H1 (cell line): ENCODE results near the gene LRBA. TPM values are rescaled to one million over a fixed set of nuclear protein-coding genes. Genes with fewer than 3 reads are reported as not detected.

ENCODE experiments used
- CTCF ChIA-PET: fragments of 300-600 bp; sonication (Branson Sonifier 250); formaldehyde crosslinking; loops from one replicate; lab custom pipeline; 2021; ENCODE audit not compliant: partially characterized antibody; lab: Charles Lee
- POLR2A ChIA-PET: fragments of 300-600 bp; sonication (Branson Sonifier 250); formaldehyde crosslinking; loops from one replicate; lab custom pipeline; 2021; ENCODE audit warnings: inconsistent platforms; ENCODE audit not compliant: partially characterized antibody; lab: Charles Lee
- DNase-seq, 2 experiments: peaks; one replicate each; pipeline versions ENCODE4 v3.0.0 to v3.0.0-alpha.2; 2010 to 2022; ENCODE audit warnings: low spot score in 2 of 2, low read depth in 1 of 2, mixed read lengths in 1 of 2
- FAIRE-seq: peaks from 2 replicates; lab custom pipeline; 2011; peaks lifted over from hg19 to GRCh38; lab: Jason Lieb, UNC
- H2AFZ ChIP-seq: 2 replicates; pipeline ENCODE4 v1.8.1; 2012; ENCODE audit warnings: low read length, inconsistent platforms
- H2AK5ac ChIP-seq: 2 replicates; pipeline ENCODE4 v1.6.1; 2013; ENCODE audit warnings: low read depth, low read length
- H2BK120ac ChIP-seq: replicated peaks from 2 replicates; pipeline ENCODE3; 2013; ENCODE audit warnings: low read depth, low read length, inconsistent platforms
- H2BK12ac ChIP-seq: 2 replicates; pipeline ENCODE4 v1.6.1; 2013; ENCODE audit warnings: low read depth, low read length
- H2BK15ac ChIP-seq: 2 replicates; pipeline ENCODE4 v1.6.1; 2013; ENCODE audit warnings: low read length
- H2BK20ac ChIP-seq: 2 replicates; pipeline ENCODE4 v1.6.1; 2013; ENCODE audit warnings: low read length
- H2BK5ac ChIP-seq: 2 replicates; pipeline ENCODE4 v1.6.1; 2013; ENCODE audit warnings: low read depth, low read length
- H3K14ac ChIP-seq: 2 replicates; pipeline ENCODE4 v1.6.1; 2013; ENCODE audit warnings: inconsistent platforms; ENCODE audit not compliant: insufficient read length
- H3K18ac ChIP-seq: 2 replicates; pipeline ENCODE4 v1.6.1; 2013; ENCODE audit warnings: low read length; ENCODE audit errors: extremely low read depth
- H3K23ac ChIP-seq: 2 replicates; pipeline ENCODE4 v1.6.1; 2013; ENCODE audit warnings: inconsistent platforms; ENCODE audit not compliant: insufficient read length
- H3K23me2 ChIP-seq: 2 replicates; pipeline ENCODE4 v1.6.1; 2013; ENCODE audit warnings: low read depth, low read length
- H3K27ac ChIP-seq: 2 replicates; pipeline ENCODE4 v1.6.1; 2011; ENCODE audit warnings: low read depth, low read length, inconsistent platforms
- H3K27me3 ChIP-seq, 4 experiments: replicated peaks in 1 of 4; 1 replicate in 1 of 4; 2 replicates in 3 of 4; pipeline versions ENCODE4 v1.6.1 to v1.8.1; 2011 to 2013; ENCODE audit warnings: low read length in 3 of 4, mild to moderate bottlenecking in 3 of 4, inconsistent platforms in 2 of 4, mixed read lengths in 2 of 4, moderate library complexity in 1 of 4; ENCODE audit not compliant: control insufficient read depth in 3 of 4, insufficient read depth in 3 of 4; ENCODE audit errors: extremely low read depth in 1 of 4
- H3K36me3 ChIP-seq, 4 experiments: 2 replicates each; pipeline versions ENCODE4 v1.6.1 to v1.8.1; 2011 to 2013; ENCODE audit warnings: mild to moderate bottlenecking in 4 of 4, low read length in 3 of 4, moderate library complexity in 2 of 4, control low read depth in 1 of 4, inconsistent platforms in 1 of 4; ENCODE audit not compliant: insufficient read depth in 4 of 4, control insufficient read depth in 2 of 4
- H3K4ac ChIP-seq: replicated peaks from 2 replicates; pipeline ENCODE3; 2013; ENCODE audit warnings: low read length, low read depth, mixed read lengths, inconsistent platforms; ENCODE audit not compliant: insufficient read length
- H3K4me1 ChIP-seq, 4 experiments: replicated peaks in 1 of 4; 1 replicate in 1 of 4; 2 replicates in 3 of 4; pipeline versions ENCODE4 v1.6.1 to v1.8.1; 2011 to 2013; ENCODE audit warnings: low read length in 3 of 4, inconsistent platforms in 2 of 4, mixed read lengths in 1 of 4; ENCODE audit not compliant: insufficient read depth in 4 of 4, control insufficient read depth in 3 of 4
- H3K4me2 ChIP-seq, 2 experiments: 2 replicates each; pipeline versions ENCODE4 v1.6.1 to v1.8.1; 2011 to 2013; ENCODE audit warnings: low read depth in 2 of 2, low read length in 2 of 2, control low read depth in 1 of 2, inconsistent platforms in 1 of 2, mild to moderate bottlenecking in 1 of 2; ENCODE audit not compliant: insufficient read depth in 1 of 2
- H3K4me3 ChIP-seq, 4 experiments: fragments of 200-600, 300-600 bp in 1 of 4; sonication (generic), shearing (Covaris generic), sonication (Bioruptor Twin) in 1 of 4; 2 replicates each; pipeline versions ENCODE4 v1.5.1 to v1.8.1; 2011 to 2016; ENCODE audit warnings: low read length in 4 of 4, low read depth in 3 of 4, control low read depth in 2 of 4, inconsistent platforms in 2 of 4, mild to moderate bottlenecking in 2 of 4, mixed read lengths in 1 of 4, moderate library complexity in 1 of 4; ENCODE audit not compliant: insufficient read depth in 2 of 4; ENCODE audit errors: extremely low read depth in 1 of 4
- H3K56ac ChIP-seq: replicated peaks from 2 replicates; pipeline ENCODE3; 2013; ENCODE audit warnings: low read depth, mild to moderate bottlenecking, mixed read lengths, low read length, inconsistent platforms; ENCODE audit not compliant: insufficient read length
- H3K79me1 ChIP-seq: 2 replicates; pipeline ENCODE4 v1.6.1; 2013; ENCODE audit warnings: low read depth, low read length, control low read depth
- H3K79me2 ChIP-seq, 2 experiments: 2 replicates each; pipeline versions ENCODE4 v1.6.1 to v1.8.1; 2012 to 2013; ENCODE audit warnings: low read length in 2 of 2, mild to moderate bottlenecking in 2 of 2, inconsistent platforms in 1 of 2; ENCODE audit not compliant: insufficient read depth in 2 of 2, control insufficient read depth in 1 of 2
- H3K9ac ChIP-seq, 4 experiments: replicated peaks in 1 of 4; 1 replicate in 1 of 4; 2 replicates in 3 of 4; pipeline versions ENCODE4 v1.6.1 to v1.8.1; 2011 to 2013; ENCODE audit warnings: low read depth in 3 of 4, low read length in 3 of 4, control low read depth in 2 of 4, mild to moderate bottlenecking in 2 of 4, moderate library complexity in 2 of 4, inconsistent platforms in 1 of 4; ENCODE audit errors: extremely low read depth in 1 of 4
- H3K9me3 ChIP-seq, 2 experiments: 2 replicates each; pipeline versions ENCODE4 v1.6.1 to v1.8.1; 2012 to 2013; ENCODE audit warnings: mild to moderate bottlenecking in 2 of 2, moderate library complexity in 2 of 2, control low read depth in 1 of 2, inconsistent platforms in 1 of 2, low read depth in 1 of 2, low read length in 1 of 2, mixed read lengths in 1 of 2; ENCODE audit not compliant: insufficient read depth in 2 of 2
- H4K20me1 ChIP-seq, 2 experiments: replicated peaks in 1 of 2; 2 replicates each; pipeline versions ENCODE3 to v1.8.1; 2011 to 2013; ENCODE audit warnings: inconsistent platforms in 2 of 2, low read length in 2 of 2, mild to moderate bottlenecking in 1 of 2; ENCODE audit not compliant: insufficient read depth in 2 of 2, control insufficient read depth in 1 of 2
- H4K5ac ChIP-seq: 2 replicates; pipeline ENCODE4 v1.6.1; 2013; ENCODE audit warnings: low read length, low read depth, mixed read lengths, inconsistent platforms; ENCODE audit not compliant: insufficient read length
- H4K8ac ChIP-seq: 2 replicates; pipeline ENCODE4 v1.8.0; 2013; ENCODE audit warnings: mild to moderate bottlenecking, moderate library complexity, low read length, inconsistent platforms; ENCODE audit not compliant: insufficient read depth; ENCODE audit errors: extremely low read depth
- H4K91ac ChIP-seq: replicated peaks from 2 replicates; pipeline ENCODE3; 2013; ENCODE audit warnings: low read length, mixed read lengths, inconsistent platforms; ENCODE audit not compliant: insufficient read length
- CBX8 ChIP-seq: fragments of 300-800, 300-1000 bp; sonication (generic); IDR thresholded peaks from 2 replicates; pipeline ENCODE4 v1.7.1; 2016; ENCODE audit warnings: low read depth, low read length, borderline replicate concordance
- CHD1 ChIP-seq: IDR thresholded peaks from 2 replicates; pipeline ENCODE4 v1.6.1; 2012; ENCODE audit warnings: low read depth, low read length, improper control_type of control experiment
- EZH2 ChIP-seq: fragments of 200-600 bp; sonication (generic); IDR thresholded peaks from 2 replicates; pipeline ENCODE4 v1.7.1; 2012; ENCODE audit warnings: low read depth, mild to moderate bottlenecking, moderate library complexity, low read length, inconsistent platforms; ENCODE audit not compliant: severe bottlenecking
- HDAC6 ChIP-seq: IDR thresholded peaks from one replicate; pipeline ENCODE4 v1.7.1; 2012; ENCODE audit warnings: low read depth, mild to moderate bottlenecking, inconsistent platforms, low read length, moderate library complexity
- PHF8 ChIP-seq: fragments of 200-600 bp; sonication (generic); conservative IDR thresholded peaks from 2 replicates; pipeline ENCODE4 v1.7.1; 2012; ENCODE audit warnings: low read depth, mild to moderate bottlenecking, inconsistent platforms, low read length, moderate library complexity
- POLR2A ChIP-seq, 2 experiments: IDR thresholded peaks; 1 replicate in 1 of 2; 2 replicates in 1 of 2; pipeline ENCODE4 v1.6.1; 2011; ENCODE audit warnings: low read depth in 2 of 2, low read length in 2 of 2, mild to moderate bottlenecking in 2 of 2; ENCODE audit errors: control extremely low read depth in 1 of 2
- POLR2AphosphoS5 ChIP-seq: IDR thresholded peaks from 2 replicates; pipeline ENCODE4 v1.6.1; 2011; ENCODE audit warnings: low read depth, low read length
- POU5F1 ChIP-seq: IDR thresholded peaks from 2 replicates; pipeline ENCODE4 v1.6.1; 2011; ENCODE audit warnings: low read depth, mild to moderate bottlenecking, low read length, moderate library complexity
- RAD21 ChIP-seq, 2 experiments: IDR thresholded peaks in 1 of 2; conservative IDR thresholded peaks in 1 of 2; 2 replicates each; pipeline ENCODE4 v1.6.1; 2011; ENCODE audit warnings: low read depth in 2 of 2, low read length in 2 of 2, improper control_type of control experiment in 1 of 2, inconsistent platforms in 1 of 2, mild to moderate bottlenecking in 1 of 2, moderate library complexity in 1 of 2
- SIX5 ChIP-seq: IDR thresholded peaks from 2 replicates; pipeline ENCODE4 v1.6.1; 2011; ENCODE audit warnings: mild to moderate bottlenecking, low read depth, low read length
- SP2 ChIP-seq: IDR thresholded peaks from 2 replicates; pipeline ENCODE4 v1.6.1; 2012; ENCODE audit warnings: mild to moderate bottlenecking, low read length, inconsistent platforms
- TEAD4 ChIP-seq: IDR thresholded peaks from 2 replicates; pipeline ENCODE4 v1.6.1; 2012; ENCODE audit warnings: low read depth, low read length, inconsistent platforms, mixed read lengths
- WGBS, 2 experiments: shearing (Covaris generic) in 1 of 2; methylation state at CpG; one replicate each; pipeline versions ENCODE4 v1.1.6 to v1.1.7; 2013 to 2015; ENCODE audit warnings: low lambda C conversion rate in 2 of 2, mixed read lengths in 2 of 2, inconsistent platforms in 1 of 2, low coverage in 1 of 2, missing lambda C conversion rate in 1 of 2; ENCODE audit not compliant: insufficient replicate concordance in 2 of 2, insufficient coverage in 1 of 2, insufficient read length in 1 of 2; ENCODE audit errors: extremely low coverage in 1 of 2, missing lambda C conversion rate in 1 of 2; 5-methylcytosine and 5-hydroxymethylcytosine counted together
- polyA plus RNA-seq, 7 experiments: library from polyadenylated mRNA; depleted of rRNA in 3 of 7; stranded (reverse) in 5 of 7; unstranded in 2 of 7; fragments of >200 nt in 5 of 7; fragments of 200-250 nt in 2 of 7; gene quantifications; 1 replicate in 5 of 7; 2 replicates in 1 of 7; 4 replicates in 1 of 7; pipeline versions ENCODE4 v1.2.1 to v1.2.3, GENCODE V29; 2011 to 2013; ENCODE audit warnings: missing spikeins in 2 of 7, mixed read lengths in 2 of 7
- total RNA-seq: library from RNA; stranded (reverse); fragmentation: NEBNext Ultra II Directional; extraction: Animal tissue kit (Norgen Biotek cat#: 25700); gene quantifications from 2 replicates; pipeline ENCODE4 v1.2.1, GENCODE V29; 2021
- TF ChIP-seq, protein P1 (sequence below), 3 experiments: IDR thresholded peaks; 1 replicate in 2 of 3; 2 replicates in 1 of 3; pipeline versions ENCODE4 v1.5.1 to v1.6.1; 2011; ENCODE audit warnings: low read length in 3 of 3, mild to moderate bottlenecking in 3 of 3, inconsistent platforms in 2 of 3, low read depth in 1 of 3, moderate library complexity in 1 of 3; ENCODE audit not compliant: insufficient read depth in 1 of 3; ENCODE audit errors: control extremely low read depth in 1 of 3

Gene LRBA
- total and polyA plus RNA-seq, 2 of the 8 experiments (the other 6 are each of a cell fraction or from before 2014, with no cell fraction given): 54.6 to 83.2 TPM

DNA sequence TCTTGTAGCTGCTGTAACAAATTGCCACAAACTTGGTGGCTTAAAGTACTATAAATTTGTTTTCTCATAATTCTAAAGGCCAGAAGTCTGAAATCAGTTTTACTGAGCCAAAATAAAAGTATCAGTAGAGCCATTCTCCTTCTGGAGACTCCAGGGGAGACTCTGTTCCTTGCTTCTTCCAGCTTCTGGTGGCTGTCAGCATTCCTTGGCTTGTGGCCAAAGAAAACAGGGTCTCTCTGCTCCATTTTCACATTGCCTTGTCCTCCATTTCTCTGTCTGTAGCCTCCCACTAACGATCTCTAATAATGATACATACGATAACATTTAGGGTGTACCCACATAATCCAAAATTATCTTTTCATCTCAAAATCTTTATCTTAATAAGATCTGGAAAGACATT, 232.8 kb downstream of the LRBA start:
- ChIA-PET POLR2A (no interaction called here), CTCF (interaction anchor here (1.1 kb wide), 1 partner anchor 113 kb away, joined by 3 read pairs; no protein-coding TSS in a partner anchor)
- Histone ChIP-seq H2AFZ (no peak overlapping the region), H3K9me3 (no peaks in the 10 kb centered on the region), H3K23me2 (no peaks in the 10 kb centered on the region), H2BK20ac (no peak overlapping the region), H3K4me2 (no peak overlapping the region), H3K79me2 (no peaks in the 10 kb centered on the region), H2BK15ac (no peak overlapping the region), H3K56ac (no peak overlapping the region), H4K5ac (no peak overlapping the region), H3K4me1 (peaks cover 0 to 8% (median 0%) of the 10 kb centered on the region in 4 experiments; a peak in 2 of 7 replicates), H2BK120ac (no peak overlapping the region), H3K14ac (no peak overlapping the region), H4K20me1 (no peaks in the 10 kb centered on the region), H3K27ac (no peak overlapping the region), H3K27me3 (no peaks in the 10 kb centered on the region), H3K79me1 (no peaks in the 10 kb centered on the region), H3K18ac (no peak overlapping the region), H2BK5ac (no peak overlapping the region), H2BK12ac (no peak overlapping the region), H2AK5ac (no peak overlapping the region), H3K9ac (no peak overlapping the region), H4K8ac (no peak overlapping the region), H3K36me3 (no peaks in the 10 kb centered on the region), H3K4ac (no peak overlapping the region), H3K4me3 (no peak overlapping the region), H3K23ac (no peak overlapping the region), H4K91ac (no peak overlapping the region)
- 98% methylated on average over 2 of the region's 2 CpGs; no CpG with 5 or more reads in 1 of the 2 experiments for WGBS, 2 experiments
- no peak for FAIRE-seq
- no peak for DNase-seq
- no peak for TF ChIP-seq SP2
- no peak for TF ChIP-seq POU5F1
- TF ChIP-seq, protein P1, sequence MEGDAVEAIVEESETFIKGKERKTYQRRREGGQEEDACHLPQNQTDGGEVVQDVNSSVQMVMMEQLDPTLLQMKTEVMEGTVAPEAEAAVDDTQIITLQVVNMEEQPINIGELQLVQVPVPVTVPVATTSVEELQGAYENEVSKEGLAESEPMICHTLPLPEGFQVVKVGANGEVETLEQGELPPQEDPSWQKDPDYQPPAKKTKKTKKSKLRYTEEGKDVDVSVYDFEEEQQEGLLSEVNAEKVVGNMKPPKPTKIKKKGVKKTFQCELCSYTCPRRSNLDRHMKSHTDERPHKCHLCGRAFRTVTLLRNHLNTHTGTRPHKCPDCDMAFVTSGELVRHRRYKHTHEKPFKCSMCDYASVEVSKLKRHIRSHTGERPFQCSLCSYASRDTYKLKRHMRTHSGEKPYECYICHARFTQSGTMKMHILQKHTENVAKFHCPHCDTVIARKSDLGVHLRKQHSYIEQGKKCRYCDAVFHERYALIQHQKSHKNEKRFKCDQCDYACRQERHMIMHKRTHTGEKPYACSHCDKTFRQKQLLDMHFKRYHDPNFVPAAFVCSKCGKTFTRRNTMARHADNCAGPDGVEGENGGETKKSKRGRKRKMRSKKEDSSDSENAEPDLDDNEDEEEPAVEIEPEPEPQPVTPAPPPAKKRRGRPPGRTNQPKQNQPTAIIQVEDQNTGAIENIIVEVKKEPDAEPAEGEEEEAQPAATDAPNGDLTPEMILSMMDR (IDR thresholded peaks at IDR 0.05; ENCODE audit: control extremely low read depth in 1 of 3, insufficient read depth in 1 of 3, low read depth in 1 of 3, low read length in 3 of 3): no peak
- no peak for TF ChIP-seq SIX5
- TF ChIP-seq RAD21 (IDR thresholded peaks at IDR 0.05 in 1 of 2, conservative IDR thresholded peaks at IDR 0.05 in 1 of 2; ENCODE audit: low read depth in 2 of 2, low read length in 2 of 2): no peak
- TF ChIP-seq PHF8: no peak
- TF ChIP-seq HDAC6: no peak
- no peak for TF ChIP-seq EZH2
- no peak for TF ChIP-seq CBX8
- TF ChIP-seq POLR2AphosphoS5: no peak
- TF ChIP-seq TEAD4: no peak
- TF ChIP-seq CHD1: no peak
- TF ChIP-seq POLR2A (IDR thresholded peaks at IDR 0.05; ENCODE audit: control extremely low read depth in 1 of 2, low read depth in 2 of 2, low read length in 2 of 2): no peak
